HG02840 (cell line): Measurements from ENCODE around the gene GGA3.
A peak's percentile ranks its signal among the peaks of the same experiment; 100 is the strongest.
"Not testable (repeated sequence)": the region's sequence is repeated elsewhere in the genome, so short reads cannot be mapped to it uniquely, and the experiment has no call there.

Source experiments
- ATAC-seq: cut with Tn5 transposase; IDR thresholded peaks from one replicate; pipeline ENCODE4 v1.9.1; 2021; ENCODE audit warnings: mild to moderate bottlenecking, moderate library complexity, moderate number of reproducible peaks; ENCODE audit not compliant: unreplicated experiment, low FRiP score

GGA3 gene

GRCh38 chr17:75273977-75274708 is 12.7 kb upstream of the GGA3 start:
- ATAC-seq: no peak

- ATAC-seq: no peak
Observed at GRCh38 chr17:75272848-75273184, 11.4 kb upstream of the GGA3 start.

DNA sequence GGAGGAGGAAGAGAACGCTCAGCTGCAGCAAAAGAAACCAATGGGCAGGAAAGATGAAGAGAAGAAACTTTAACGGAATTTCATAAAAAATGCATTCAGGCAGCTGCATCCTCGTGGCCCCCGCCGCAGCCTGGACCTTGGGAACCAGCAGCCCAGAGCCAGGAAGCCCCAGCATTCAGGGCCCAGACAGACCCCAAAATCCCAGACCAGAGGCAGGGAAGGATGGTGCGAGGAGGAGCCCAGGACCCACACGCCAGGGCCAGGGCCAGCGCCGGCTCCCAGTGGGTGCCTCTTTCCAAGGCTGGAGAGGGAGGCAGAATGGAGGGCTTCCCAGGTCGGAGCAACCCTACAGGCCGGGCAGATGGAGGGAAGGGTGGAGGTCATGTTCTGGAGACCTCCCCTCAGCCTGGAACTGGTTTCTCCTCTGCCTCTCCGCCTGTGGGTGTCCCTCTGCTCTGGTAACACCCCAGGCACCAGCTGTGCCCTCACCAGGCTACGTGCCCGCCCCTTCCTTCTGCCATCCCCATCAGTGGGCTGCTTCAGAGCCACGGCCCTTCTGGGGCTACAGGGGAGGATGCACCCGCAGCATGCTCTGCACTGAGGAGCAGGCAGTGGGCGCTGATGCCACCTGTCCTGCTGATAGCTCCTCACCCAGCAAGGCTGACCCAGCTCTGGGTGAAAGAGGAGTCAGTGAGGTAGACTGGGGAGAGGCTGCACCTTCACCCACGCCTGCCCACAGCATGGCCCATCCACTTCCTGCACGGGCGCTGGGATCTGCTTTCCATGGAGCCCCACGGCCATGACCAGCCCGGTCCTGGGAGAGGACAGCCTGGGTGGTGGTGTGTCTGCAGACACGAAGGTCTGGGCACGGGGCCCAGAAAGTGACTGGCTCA is 10.8 kb upstream of the GGA3 start:
- ATAC-seq: no peak

DNA sequence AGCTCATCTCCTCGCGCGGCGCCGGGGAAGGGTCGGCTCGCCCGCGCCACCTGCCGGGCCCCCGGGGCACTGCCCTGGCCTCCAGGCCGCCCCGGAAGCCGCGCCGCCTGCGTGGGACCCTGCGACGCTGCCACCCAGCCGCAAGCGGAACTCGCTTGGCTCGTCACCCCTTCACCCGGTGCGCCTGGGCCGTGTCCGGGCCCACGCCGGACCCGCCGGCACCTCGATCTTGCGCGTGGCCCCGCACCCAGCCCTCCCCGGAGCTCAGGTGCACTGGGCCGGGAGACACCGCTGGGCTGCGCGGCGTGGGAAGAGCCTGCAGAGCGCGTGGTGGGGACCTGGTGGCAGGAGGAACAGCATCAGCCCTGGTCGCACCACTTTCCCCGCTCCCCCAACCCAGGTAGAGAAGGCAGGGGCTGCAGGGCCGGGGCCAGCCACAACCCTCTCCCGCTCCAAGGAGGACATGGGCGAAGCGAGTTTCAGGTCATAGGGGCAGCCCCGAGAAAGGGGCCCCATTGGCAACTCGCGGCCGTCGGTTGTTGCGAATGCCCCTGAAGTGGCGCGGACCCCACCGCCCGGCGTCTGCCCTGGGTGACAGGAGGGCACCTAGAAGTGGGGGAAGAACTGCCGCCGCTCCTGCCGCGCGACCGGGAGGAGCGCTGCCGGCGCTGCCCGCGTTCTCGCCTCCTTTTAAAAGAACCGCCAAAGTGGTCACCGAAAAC is 10.0 kb upstream of the GGA3 start:
- ATAC-seq: peak; percentile 59

- no peak for ATAC-seq
Observed at GRCh38 chr17:75270966-75271232, 9.5 kb upstream of the GGA3 start, which contains the start of gene MIF4GD. Gene MIF4GD (minus strand): TSS chr17:75271231. CDS start chr17:75270195, 1,036 bp downstream.

DNA sequence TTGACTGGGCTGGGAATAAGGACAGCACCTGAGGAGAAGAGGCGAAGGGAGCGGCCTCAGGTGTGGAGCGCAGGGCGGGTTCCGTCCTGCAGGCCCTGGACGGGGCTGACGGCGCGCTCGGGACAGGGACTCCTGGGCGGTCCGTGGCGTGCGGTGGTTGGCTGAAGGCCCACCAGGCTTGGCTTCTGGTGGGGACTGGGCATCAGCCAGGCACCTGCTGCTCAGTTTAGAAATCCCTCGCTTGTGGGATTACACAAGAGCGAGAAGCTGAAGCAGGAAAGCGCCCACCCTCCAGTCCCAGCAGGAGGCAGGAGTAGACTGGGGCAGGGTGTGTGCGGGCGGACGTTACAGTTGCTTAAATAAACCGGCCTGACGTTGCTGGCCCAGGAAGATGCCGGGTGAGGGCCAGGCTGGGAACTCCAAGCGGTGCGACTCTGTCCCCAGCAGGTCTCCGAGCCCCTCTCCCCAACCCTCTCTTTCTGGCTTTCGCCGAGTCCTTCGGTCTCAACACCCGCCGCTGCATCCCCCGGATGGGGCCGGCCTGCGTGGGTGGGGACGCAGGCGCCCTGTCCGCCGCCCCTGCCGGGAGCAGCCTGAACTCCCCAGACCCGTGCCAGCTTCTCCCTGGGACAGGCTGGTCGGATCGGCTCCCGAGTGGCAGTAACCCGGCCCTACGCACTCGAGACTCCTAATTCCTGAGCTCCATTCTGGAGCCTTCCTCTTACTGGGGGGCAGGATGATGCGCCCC is 9.0 kb upstream of the GGA3 start:
- ATAC-seq: peak; percentile 27

DNA sequence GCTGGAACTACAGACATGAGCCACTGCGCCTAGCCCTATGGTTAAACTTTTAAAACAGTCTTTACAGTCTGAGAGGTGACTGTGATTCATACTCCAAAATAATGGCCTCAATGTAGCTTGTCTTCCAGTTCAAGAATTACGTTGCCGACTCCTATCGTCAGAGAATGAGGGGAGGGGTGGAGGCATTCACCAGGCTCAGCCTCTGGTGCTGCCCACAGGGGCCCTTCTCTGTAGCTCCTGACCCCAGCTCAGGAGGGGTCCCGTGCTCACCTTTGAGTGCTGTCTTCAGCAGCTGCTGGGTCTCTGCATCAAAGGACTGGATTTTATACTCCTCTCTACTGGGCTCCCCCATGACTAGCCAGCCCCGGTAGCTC is 8.4 kb upstream of the GGA3 start:
- ATAC-seq: no peak

- no peak for ATAC-seq
Observed at GRCh38 chr17:75267411-75268232, 6.2 kb upstream of the GGA3 start.

- no peak for ATAC-seq
Observed at GRCh38 chr17:75267153-75267410, 5.7 kb upstream of the GGA3 start.

DNA sequence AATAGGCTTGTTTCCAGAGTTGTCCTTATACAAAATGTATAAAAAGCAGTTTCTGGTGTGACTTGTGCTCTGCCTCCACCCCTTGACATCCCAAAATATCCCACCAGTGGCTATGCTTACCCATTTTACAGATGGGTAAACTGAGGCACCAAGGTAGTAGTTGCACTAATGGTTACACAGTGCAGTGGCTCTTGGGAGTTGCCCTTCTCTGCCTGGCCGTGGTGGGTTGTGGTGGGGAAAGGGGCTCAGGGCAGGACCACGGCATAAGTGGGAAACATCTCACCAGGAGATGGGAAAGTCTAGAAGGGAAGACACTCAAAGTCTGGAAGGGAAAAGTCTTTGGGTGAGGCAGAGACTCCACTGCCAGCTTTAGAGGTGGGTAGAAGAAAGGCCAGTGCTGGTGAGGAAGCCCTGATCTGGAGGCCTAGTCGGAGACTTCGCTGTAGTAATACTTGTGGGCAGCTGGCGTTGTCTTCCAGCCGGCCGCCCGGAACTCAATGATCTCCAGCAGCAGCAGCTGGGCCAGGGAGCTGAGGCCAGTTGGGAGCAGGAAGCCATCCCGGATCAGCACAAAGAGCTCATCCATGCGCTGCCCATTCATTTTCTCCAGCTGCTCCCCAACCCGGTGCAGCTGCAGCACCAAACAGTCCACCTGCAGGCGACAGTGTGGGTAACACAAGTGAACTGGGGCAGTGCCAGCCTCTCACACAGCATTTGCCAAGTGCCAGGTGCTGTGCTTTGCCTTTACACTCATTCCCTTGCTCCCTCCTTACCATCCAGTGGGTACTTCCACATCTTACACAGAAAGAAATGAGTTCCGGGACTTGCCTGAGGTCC is 5.1 kb upstream of the GGA3 start:
- no peak for ATAC-seq

DNA sequence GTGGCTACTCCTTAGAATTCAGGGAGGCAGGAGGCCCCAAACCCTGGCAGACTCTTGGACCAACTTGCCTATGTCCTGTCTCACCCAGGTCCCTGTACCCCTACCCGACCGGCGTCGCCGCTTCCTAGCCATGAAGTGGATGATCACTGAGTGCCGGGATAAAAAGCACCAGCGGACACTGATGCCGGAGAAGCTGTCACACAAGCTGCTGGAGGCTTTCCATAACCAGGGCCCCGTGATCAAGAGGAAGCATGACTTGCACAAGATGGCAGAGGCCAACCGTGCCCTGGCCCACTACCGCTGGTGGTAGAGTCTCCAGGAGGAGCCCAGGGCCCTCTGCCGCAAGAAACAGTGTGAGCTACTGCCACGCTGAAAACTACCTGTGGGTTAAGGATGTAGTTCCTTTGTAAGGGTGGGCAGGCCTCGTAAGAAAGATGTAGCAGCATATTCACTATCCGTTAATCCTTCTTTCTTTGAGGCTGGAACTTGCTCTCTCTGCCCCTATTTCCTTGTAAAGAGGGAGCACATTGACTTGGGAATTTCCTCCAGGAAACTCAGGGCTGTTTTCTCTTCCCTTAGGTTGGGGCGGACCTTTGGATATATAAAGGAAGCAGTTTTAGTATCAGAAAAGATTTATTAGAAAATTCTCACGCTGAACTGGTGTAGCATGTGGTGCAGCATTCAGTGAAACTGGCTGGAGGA is 4.4 kb upstream of the GGA3 start:
- ATAC-seq: no peak

DNA sequence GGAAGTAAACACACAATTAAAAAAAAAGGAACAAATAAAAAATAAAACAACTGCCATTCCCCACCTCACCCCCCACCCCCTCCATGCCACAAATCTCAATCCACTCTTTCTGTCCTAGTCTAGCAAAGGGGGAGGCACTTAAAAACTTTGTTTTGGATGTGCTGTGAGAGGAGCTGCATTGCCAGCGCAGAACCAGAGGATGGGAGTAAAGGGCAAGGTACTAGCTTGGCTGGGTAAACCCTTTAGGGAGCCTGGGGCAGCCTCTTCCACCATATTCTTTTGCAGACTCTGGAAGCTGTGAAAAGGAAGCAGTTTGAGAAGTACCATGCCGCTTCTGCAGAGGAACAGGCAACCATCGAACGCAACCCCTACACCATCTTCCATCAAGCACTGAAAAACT is 1.6 kb upstream of the GGA3 start:
- no peak for ATAC-seq

DNA sequence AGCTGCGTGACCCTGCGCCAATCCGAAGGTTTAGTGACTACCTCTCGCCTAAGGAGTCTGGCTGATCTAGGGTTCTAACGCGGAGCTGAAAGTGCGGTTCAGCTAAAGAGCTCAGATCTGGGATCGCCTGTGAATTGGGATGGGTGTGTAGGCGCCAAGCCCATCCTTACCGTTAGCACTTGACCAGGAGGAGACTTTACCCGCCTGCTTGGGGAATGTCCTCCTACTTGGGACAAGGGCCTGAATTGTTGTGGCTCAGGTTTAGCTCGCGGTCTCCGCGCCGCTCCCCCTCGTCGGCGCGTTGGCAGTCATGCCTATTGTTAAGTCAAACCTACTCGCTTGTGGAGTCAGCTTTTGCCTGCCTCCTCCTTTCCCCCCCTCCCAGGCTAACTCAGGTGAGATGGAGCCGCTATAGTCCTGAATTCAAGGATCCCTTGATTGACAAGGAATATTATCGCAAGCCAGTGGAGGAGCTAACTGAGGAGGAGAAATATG is 753 bp upstream of the GGA3 start:
- ATAC-seq: no peak

DNA sequence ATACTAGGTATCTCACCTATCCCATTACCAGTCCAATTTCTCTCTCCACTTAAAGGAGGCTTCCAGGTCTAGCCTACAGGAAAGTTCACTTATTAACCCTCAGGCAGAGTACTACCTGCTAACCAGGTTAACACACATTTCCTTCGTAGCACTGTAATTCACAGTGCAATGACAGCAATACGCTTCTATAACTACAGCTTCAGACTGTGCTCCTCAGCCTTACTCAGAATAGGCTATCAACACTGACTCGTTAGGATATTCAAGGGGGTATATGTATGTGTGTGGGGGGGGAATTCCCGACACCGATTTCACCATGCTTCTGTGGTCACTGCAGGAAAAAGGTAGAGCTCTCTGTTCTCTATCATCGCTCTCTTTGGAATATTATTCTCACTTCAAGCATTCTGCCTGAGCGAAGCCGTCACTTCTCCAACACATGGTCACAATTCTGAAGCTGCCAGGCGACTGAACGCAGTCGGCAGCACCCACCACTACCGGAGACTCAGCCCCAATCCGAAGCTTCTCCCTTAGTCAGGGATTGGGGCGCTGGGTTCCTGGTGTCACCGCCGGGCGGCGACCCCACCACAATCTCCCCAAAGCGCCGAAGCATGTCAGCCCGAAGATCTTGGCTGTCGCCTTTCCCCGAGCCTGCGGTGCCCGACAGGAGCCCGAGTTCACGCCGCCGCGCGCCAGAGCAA is 618 bp downstream of the GGA3 start:
- ATAC-seq: peak; percentile 25

DNA sequence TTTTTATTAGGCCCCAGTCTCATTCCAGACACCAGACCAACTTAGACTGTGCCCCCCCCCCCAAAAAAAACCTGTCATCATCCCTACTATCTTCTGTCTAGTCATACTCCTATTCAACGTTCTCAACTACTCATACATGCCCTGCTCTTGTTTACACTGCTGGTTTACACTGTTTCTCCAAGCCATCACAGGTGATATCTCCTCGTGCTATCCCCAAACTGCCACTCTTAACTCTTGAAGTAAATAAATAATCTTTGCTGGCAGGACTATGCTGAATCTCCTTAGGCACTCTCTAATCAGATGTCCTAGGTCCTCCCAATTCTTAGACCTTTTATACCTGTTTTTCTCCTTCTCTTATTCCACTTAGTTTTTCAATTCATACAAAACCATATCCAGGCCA is 4.2 kb downstream of the GGA3 start:
- not testable (repeated sequence) for ATAC-seq

DNA sequence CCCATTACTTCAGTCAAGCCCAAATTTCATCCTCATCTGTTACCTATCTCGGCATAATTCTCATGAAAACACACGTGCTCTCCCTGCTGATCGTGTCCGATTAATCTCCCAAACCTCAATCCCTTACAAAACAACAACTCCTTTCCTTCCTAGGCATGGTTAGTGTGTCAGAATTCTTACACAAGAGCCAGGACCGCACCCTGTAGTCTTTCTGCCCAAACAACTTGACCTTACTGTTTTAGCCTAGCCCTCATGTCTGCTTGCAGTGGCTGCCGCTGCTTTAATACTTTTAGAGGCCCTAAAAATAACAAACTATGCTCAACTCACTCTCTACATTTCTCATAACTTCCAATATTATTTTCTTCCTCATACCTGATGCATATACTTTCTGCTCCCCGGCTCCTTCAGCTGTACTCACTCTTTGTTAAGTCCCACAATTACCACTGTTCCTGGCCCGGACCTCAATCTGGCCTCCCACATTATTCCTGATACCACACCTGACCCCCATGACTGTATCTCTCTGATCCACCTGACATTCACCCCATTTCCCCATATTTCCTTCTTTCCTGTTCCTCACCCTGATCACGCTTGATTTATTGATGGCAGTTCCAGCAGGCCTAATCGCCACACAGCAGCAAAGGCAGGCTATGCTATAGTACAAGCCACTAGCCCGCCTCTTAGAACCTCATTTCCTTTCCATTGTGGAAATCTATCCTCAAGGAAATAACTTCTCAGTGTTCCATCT is 5.3 kb downstream of the GGA3 start:
- ATAC-seq: not testable (repeated sequence)
